Left ventricle myocardium inferior (tissue), 1 donor: ENCODE measurements around the gene PLEKHH2. TPM values are rescaled to one million over a fixed set of nuclear protein-coding genes. Genes with fewer than 3 reads are reported as not detected.

Experiments
- DNase-seq: peaks from one replicate; pipeline ENCODE4 v3.0.0-alpha.2; 2020
- H3K27ac ChIP-seq: fragments of 200-600 bp; replicated peaks from 2 replicates; pipeline ENCODE4 v1.8.0; 2021
- H3K27me3 ChIP-seq: fragments of 200-600 bp; 2 replicates; pipeline ENCODE4 v1.8.0; 2021; ENCODE audit warnings: low read depth
- H3K36me3 ChIP-seq: fragments of 200-600 bp; 2 replicates; pipeline ENCODE4 v1.8.0; 2021
- H3K4me1 ChIP-seq: fragments of 200-600 bp; 2 replicates; pipeline ENCODE4 v1.8.0; 2021
- H3K4me3 ChIP-seq: fragments of 200-600 bp; 2 replicates; pipeline ENCODE4 v1.8.0; 2021; ENCODE audit warnings: mild to moderate bottlenecking, moderate library complexity
- H3K9me3 ChIP-seq: fragments of 200-600 bp; replicated peaks from 2 replicates; pipeline ENCODE4 v1.8.0; 2021
- intact Hi-C: fragments of 100-400 bp; cut with micrococcal nuclease; formaldehyde crosslinking; loops from one replicate; pipeline ENCODE4 v1.11.0; 2022
- total RNA-seq: library from RNA; stranded (reverse); fragmentation: NEBNext Ultra II Directional; extraction: Animal tissue kit (Norgen Biotek cat#: 25700); gene quantifications from one replicate; pipeline ENCODE4 v1.2.1, GENCODE V29; 2021
- TF ChIP-seq, protein P1 (sequence below): fragments of 200-600 bp; IDR thresholded peaks from 2 replicates; pipeline ENCODE4 v1.8.0; 2021; ENCODE audit warnings: antibody characterized with exemption, mild to moderate bottlenecking, borderline replicate concordance
- donor health status: DM: no; HTN: yes; CAD: no; lungs with severe emphysema.

The PLEKHH2 gene
- total RNA-seq, 1 donor from 2014 or later: 1.3 TPM

DNA sequence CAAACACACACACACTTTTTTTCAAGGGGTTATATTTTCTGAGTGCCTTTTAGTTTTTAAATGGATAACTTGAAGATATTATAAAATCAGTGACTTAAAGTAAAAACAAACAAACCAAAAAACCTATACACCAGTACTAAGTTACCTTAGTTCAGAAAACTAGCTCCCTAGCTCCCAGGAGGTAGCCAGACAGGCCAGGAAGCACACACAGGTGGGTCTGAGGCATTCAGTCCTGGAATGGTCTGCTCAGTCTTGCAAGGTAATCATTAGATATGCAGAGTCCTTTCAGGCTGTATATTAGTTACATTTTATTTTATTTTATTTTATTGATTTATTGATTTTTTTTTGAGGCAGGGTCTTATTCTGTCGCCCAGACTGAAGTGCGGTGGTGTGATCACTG lies 126.0 kb downstream of the PLEKHH2 start:
- Histone ChIP-seq H3K27ac (no peak overlapping the region), H3K27me3 (no peaks in the 10 kb centered on the region), H3K36me3 (no peaks in the 10 kb centered on the region), H3K9me3 (no peaks in the 10 kb centered on the region), H3K4me3 (no peak overlapping the region), H3K4me1 (peaks cover 12% of the 10 kb centered on the region)
- TF ChIP-seq, protein P1, sequence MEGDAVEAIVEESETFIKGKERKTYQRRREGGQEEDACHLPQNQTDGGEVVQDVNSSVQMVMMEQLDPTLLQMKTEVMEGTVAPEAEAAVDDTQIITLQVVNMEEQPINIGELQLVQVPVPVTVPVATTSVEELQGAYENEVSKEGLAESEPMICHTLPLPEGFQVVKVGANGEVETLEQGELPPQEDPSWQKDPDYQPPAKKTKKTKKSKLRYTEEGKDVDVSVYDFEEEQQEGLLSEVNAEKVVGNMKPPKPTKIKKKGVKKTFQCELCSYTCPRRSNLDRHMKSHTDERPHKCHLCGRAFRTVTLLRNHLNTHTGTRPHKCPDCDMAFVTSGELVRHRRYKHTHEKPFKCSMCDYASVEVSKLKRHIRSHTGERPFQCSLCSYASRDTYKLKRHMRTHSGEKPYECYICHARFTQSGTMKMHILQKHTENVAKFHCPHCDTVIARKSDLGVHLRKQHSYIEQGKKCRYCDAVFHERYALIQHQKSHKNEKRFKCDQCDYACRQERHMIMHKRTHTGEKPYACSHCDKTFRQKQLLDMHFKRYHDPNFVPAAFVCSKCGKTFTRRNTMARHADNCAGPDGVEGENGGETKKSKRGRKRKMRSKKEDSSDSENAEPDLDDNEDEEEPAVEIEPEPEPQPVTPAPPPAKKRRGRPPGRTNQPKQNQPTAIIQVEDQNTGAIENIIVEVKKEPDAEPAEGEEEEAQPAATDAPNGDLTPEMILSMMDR: no peak
- no peak for DNase-seq
- intact Hi-C loops: no loop called here

DNA sequence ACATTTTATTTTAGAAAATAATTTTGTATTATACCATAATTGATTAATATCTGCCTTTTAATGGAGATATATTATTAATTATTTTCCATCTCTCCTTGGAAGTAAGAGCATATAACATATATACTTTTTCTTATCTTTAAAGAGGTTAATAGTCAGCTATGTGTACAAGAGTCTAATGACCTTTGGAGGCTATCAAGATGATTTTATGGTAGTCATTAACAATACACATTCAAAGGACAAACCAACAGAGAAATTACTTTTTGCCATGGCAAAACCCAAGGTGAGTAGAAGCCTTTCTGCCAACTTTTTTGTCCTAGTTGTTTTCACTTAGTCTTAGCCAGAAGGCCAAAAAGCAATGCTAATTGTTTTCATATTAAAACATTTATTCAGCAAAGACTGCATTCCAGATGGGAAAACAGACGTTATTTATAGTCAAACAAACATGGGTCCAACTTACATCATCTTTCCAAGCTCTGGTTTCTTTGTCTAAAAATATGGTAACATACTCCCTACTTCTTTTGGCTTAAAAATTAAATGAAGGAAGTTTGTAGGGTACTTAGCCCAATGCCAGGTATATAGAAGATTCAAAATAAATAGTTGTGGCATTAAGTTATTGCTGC lies 127.1 kb downstream of the PLEKHH2 start:
- H3K4me1 ChIP-seq: peaks cover 4% of the 10 kb centered on the region
- TF ChIP-seq, protein P1: no peak
- H3K4me3 ChIP-seq: no peak overlapping the region
- intact Hi-C loops: no loop called here
- no peaks in the 10 kb centered on the region for H3K9me3 ChIP-seq
- DNase-seq: no peak
- no peak overlapping the region for H3K27ac ChIP-seq
- H3K36me3 ChIP-seq: no peaks in the 10 kb centered on the region
- H3K27me3 ChIP-seq: no peaks in the 10 kb centered on the region

DNA sequence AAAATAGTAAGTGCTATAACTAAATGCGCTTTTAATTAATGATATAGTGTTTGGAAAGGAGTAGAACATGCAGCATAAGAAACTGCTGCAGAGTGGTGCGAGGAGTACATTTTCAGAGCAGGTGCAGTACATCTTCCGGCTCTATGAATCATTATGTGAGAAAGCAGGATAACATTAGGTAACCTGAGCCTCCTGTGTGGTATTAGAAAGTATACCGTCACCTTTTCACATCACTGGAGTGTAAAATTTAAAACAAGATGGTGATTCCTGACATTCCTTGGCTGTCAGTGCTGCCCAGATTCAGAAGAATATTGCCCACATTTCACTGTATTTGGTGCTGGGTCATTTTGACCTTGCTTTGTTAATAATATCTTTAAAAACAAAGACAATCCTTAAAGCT lies 128.9 kb downstream of the PLEKHH2 start:
- H3K4me1 ChIP-seq: no peaks in the 10 kb centered on the region
- no peaks in the 10 kb centered on the region for H3K27me3 ChIP-seq
- DNase-seq: no peak
- no peaks in the 10 kb centered on the region for H3K9me3 ChIP-seq
- intact Hi-C loops: no loop called here
- no peaks in the 10 kb centered on the region for H3K36me3 ChIP-seq
- no peak overlapping the region for H3K4me3 ChIP-seq
- TF ChIP-seq, protein P1: no peak
- no peak overlapping the region for H3K27ac ChIP-seq

DNA sequence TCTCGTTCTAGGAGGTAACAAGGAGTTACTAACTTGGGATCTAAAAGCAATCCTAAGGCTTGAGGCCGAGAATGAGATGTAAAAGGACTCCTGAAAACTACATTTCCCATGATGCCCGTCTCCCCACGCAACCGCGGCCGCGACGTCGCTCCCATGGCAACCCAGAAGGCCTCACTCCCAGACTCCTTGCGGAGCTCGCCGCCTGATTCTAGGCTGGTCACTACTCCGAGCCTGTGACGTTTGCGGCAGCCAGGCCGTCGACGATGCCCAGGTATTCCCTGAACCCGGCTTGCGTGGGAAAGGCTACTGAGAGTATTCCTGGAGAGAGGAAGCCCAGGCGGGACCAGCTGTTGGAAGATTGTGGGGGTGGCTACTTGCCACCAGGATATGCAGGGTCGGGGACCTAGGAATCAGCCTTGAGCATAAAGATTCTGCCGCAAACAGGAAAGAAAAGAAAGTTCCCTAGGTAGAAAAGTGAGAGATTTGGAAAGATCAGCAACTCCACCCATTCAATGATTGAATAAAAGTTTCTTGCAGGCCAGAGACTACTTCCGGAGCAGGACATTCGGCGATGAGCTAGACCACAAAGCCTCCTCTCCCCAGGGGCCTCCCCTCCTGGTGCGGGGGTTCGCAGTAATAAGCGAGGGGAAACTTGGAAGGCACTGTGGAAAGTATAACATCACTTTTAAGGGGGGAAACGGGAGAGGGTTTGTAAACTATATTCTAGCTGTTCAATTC lies 137.0 kb downstream of the PLEKHH2 start, which contains the start of gene DYNC2LI1:
Gene DYNC2LI1 (plus strand): TSS at position 164 of the 738 bp plus-strand sequence. CDS start 100 bp downstream, at position 264.
- Histone ChIP-seq H3K4me1 (peaks cover 11% of the 10 kb centered on the region), H3K4me3 (peak within 1 kb of the TSS; percentile 81), H3K36me3 (peaks cover 18% of the 10 kb centered on the region), H3K9me3 (no peaks in the 10 kb centered on the region), H3K27ac (peak within 1 kb of the TSS; percentile 81), H3K27me3 (no peaks in the 10 kb centered on the region)
- DNase-seq: peak; percentile 91
- intact Hi-C loops: no loop called here
- TF ChIP-seq, protein P1: no peak

DNA sequence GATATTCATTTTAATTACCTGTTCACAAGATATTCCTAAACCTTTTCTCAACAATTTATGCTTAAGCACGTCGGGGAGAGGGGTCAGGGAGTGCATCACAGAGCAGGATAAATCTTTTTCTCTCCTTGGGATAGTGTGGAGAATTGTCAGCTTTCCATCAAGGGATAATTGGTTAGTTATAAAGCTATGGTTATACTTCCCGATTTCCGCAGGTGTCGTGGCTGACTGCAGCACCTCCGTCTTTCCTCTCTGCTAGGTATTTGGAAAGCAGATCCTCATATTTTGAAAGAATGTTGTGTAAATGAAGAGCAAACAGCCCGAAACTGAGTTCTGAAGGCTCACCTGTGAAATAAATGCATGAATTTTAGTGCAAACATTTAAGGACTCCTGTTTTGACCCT lies 137.6 kb downstream of the PLEKHH2 start:
- TF ChIP-seq, protein P1: no peak
- Histone ChIP-seq H3K36me3 (peaks cover 18% of the 10 kb centered on the region), H3K4me3 (peak overlapping the region; percentile 81), H3K27me3 (no peaks in the 10 kb centered on the region), H3K27ac (peak overlapping the region; percentile 81), H3K9me3 (no peaks in the 10 kb centered on the region), H3K4me1 (peaks cover 11% of the 10 kb centered on the region)
- intact Hi-C loops: no loop called here
- DNase-seq: no peak
